Measurements from ENCODE around the gene DYRK1A.
"Not testable (repeated sequence)": the region's sequence is repeated elsewhere in the genome, so short reads cannot be mapped to it uniquely, and the experiment has no call there.

DYRK1A gene

GRCh38 chr21:37366482-37367316 is at the start of gene DYRK1A:
DYRK1A (plus strand) TSS chr21:37366773; CDS start chr21:37420375, 53,602 bp downstream.
- DNase-seq (ENCODE audit: low read depth): peak; percentile 99

DNA sequence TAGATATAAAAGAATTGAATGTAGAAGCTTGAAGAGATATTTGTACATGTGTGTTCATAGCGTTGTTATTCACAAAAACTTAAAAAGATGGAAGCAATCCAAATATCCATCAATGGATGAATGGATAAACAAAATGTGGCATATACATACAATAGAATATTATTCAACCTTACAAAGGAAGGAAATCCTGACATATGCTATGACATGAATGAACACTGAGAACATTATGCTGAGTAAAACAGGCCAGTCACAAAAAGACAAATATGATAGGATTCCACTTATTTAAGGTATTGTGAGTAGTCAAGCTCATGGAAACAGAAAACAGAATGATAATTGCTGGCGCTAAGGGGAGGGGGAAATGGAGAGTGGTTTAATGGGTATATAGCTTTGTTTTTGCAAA is 47.0 kb upstream of the DYRK1A start:
- DNase-seq (ENCODE audit: low read depth): no peak

DNA sequence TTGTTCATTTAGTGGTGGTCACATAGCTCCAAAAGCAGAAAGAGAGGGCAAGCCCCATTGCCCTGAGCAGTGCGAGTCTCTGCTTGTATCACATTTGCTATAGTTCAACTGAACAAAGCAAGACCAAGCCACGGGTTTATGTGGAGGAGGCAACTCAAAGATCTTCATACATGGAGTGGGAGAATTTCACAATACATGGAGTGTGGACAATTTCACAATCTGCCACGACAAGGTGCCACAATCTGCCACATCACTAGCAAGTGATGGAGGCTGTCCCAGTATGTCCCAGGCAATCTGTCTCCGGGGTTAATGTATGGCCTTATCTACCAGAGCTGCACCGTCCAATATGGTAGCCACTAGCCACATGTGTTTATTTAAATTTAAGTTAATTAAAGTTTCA is 44.5 kb upstream of the DYRK1A start:
- no peak for DNase-seq (ENCODE audit: low read depth)

GRCh38 chr21:37324558-37324957 is 42.0 kb upstream of the DYRK1A start:
- DNase-seq (ENCODE audit: low read depth): no peak

GRCh38 chr21:37328147-37328546 is 38.4 kb upstream of the DYRK1A start:
- DNase-seq (ENCODE audit: low read depth): not testable (repeated sequence)

DNA sequence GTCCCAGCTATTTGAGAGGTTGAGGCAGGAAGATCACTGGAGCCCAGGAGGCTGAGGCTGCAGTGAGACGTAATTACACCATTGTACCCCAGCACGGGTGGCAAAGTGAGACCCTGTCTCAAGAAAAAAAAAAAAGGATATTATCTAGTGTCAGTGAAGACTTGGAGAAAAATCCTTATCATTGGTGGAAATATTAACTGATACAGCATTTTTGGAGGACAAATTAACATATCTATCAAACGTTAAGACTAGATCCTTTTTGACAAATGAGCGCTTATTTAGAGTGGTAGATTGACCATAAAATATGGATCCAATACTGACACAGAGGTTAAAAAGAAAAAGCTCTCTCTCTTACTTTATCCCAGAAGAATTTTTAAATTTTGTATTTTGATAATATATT is 35.2 kb upstream of the DYRK1A start:
- no peak for DNase-seq (ENCODE audit: low read depth)

DNA sequence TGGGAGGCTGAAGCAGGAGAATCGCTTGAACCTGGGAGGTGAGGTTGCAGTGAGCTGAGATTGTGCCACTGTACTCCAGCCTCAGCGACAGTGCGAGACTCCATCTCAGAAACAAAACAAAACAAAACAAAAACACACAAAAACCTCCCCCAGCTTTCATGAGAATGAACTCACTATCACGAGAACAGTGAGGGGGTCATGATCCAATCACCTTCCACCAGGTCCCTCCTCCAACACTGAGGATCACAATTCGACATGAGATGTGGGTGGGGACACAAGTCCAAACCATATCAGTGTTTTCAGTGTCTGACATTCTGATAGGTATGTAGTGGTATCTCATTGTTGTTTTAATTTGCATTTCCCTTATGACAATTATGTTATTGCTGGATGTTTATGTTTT is 31.5 kb upstream of the DYRK1A start:
- DNase-seq (ENCODE audit: low read depth): no peak

GRCh38 chr21:37337179-37337578 is 29.4 kb upstream of the DYRK1A start:
- DNase-seq (ENCODE audit: low read depth): no peak

GRCh38 chr21:37337831-37338230 is 28.7 kb upstream of the DYRK1A start:
- DNase-seq (ENCODE audit: low read depth): no peak

DNA sequence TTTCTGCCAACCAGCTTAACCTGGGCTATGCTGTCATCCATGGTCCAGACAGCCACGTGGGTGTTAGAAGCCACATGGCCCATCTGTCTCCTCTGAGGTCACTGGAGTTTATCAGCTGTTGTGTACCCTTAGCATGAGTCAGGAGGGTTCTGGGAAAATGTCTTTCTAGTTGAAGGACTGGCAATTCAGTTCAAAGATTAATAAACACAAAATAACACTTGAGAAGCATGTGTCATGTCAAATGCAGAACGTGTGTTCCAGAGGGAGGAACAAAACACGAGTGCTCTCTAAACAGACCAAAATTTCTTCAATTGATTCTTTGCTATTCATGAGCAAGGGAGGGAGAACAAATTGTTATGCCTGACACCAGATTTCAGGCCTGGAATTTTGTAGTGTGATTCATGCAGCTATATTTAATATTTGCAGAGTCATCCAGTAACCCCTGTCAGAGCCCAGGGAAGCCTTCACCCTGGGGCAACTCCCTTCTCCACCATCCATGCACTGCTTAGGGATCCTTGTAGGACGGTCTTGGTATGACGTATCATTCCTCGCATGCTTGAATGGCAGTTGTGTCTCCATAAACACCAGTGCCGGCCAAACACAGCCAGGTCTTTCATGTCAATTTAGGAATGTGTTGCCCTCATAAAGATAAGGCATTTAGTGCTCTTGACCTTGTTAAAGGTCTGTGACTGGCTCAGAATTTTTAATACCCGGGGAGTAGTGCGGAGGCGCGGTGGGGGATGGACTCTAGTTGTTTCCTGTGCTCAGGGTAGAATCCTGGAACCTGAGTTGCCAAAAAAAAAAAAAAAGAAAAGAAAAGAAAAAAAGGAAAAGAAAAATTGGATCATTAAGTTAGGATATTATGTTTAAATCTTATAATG is 27.7 kb upstream of the DYRK1A start:
- peak; percentile 91 for DNase-seq (ENCODE audit: low read depth)

- DNase-seq (ENCODE audit: low read depth): no peak
These were observed 27.0 kb upstream of the DYRK1A start for GRCh38 chr21:37339552-37339939.

- DNase-seq (ENCODE audit: low read depth): peak; percentile 36
These were observed 25.2 kb upstream of the DYRK1A start for GRCh38 chr21:37341254-37341960.

GRCh38 chr21:37342046-37342632 is 24.4 kb upstream of the DYRK1A start:
- DNase-seq (ENCODE audit: low read depth): no peak

DNA sequence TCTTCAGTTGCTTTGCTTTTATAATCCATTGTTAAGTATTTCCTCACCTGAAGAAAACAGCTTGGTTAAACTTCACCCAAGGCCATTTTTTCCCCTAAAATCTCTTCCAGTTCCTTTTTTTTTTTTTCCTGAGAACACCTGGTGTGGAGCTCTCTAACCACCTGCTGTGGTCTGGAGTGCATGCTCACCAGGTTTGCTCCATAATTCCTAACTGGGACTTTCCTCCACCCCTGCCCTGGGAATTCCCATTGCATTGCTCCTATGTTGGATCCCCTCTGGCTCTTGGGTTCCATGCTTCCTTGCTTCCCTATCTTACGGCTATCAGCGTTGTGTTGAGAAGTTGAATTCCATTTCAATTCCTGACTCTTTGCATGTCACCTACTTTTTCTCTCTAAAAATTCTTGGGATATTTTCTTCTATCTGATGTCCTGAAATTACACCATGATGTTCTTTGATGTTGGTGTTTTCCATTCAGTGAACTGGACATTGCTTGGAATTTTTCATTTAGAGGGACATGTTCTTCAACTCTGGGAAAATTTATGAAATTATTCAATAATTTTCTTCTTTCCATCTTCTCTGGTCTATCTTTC is 19.6 kb upstream of the DYRK1A start:
- DNase-seq (ENCODE audit: low read depth): no peak

DNA sequence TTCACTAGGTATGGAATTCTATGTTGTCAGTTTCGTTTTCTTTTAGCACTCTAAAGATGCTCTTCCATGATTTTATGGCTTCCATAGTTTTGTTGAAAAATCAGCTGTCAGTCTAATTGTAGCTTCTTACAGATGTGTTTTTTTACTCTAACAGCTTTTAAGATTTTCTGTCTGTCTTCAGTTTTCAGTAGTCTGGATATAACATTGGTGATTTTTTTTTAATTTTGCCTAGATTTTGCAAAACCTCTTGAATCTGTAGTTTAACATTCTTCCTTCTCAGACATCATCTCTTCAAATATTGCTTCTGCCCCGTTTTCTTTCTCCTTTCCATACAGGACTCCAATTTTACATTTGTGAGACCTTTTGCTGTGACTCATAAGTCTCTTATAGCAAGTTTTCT is 17.9 kb upstream of the DYRK1A start:
- DNase-seq (ENCODE audit: low read depth): no peak

- DNase-seq (ENCODE audit: low read depth): no peak
These were observed 16.1 kb upstream of the DYRK1A start for GRCh38 chr21:37350472-37350871.

DNA sequence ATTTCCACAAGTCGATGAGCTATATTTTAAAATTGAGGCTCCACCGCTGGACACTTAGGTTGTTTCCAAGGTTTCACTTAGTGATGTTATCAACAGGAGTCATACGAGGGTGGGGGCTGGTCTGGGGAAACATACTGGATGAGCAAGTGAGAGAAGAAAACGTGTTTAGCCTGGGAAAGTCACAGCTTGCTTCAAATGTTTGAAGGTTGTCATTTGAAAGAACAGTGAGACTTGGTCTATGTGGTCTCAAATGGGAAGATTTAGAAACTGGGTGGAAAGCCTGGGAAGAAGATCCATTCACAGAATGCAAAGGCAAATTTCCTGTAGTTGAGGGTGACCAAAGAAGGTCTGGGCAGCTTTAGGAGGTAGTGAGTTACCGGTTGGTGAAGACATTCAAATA is 9.9 kb upstream of the DYRK1A start:
- DNase-seq (ENCODE audit: low read depth): no peak

GRCh38 chr21:37357691-37358090 is 8.9 kb upstream of the DYRK1A start:
- no peak for DNase-seq (ENCODE audit: low read depth)

DNA sequence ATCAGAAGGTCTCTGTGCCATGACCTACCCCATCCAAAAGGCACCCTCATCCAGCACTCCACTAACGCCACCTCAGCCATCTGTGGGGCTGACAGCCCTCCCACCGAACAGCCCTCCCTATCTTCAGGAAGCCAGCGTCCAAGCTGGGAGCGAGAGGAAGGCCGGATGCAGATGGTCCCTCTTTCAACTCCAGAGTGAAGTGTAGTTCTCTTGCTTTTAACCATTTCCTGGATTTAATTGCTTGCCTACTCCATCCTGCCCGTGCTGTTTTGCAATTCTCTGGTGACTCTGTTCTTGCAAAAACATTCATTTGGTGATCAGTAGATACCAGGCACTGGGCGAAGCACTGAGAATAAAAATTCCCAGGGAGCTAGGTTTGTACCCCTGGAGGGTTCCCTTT is 8.2 kb upstream of the DYRK1A start:
- no peak for DNase-seq (ENCODE audit: low read depth)

DNA sequence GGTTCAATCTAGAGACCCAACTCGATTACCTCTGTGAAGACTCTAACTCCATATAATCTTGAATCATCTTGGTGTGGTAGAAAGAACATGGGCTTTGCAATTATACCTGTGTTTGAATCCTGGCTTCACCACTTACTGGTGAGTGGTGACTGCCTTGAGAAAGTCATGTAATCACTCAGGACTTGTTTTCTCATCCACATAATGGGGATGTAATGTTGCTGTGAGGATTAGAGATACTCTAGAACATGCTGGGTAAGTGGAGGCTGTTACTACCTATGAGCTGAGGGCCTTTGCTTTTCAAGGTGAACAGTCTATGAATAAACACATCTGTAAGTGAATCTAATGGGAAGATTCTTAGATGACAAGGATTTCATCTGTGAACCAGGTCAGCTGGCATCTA is 2.6 kb upstream of the DYRK1A start:
- no peak for DNase-seq (ENCODE audit: low read depth)

DNA sequence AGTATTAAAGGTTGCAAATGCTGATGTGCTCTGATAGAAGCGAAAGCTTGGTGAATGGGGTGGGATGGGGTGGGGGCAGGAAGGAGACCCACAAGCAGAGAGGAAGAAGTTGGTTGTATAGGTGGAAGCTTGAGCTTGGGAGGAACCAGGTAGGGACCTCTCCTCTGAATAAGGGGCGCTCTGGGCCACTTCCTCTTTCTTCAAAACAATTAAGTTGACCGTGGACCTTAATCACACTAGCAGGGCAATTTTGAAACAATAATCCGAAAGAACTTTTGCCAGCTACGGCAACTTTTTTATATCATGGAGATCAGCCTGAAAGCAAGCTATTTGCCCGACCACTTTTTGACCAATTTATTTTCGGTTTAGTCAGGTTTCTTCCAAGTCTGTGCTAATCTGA is 1.9 kb upstream of the DYRK1A start:
- DNase-seq (ENCODE audit: low read depth): no peak

All from iris pigment epithelial cell (primary cell).